ENCODE measurements around the gene LHX2. TPM values are rescaled to one million over a fixed set of nuclear protein-coding genes. Genes with fewer than 3 reads are reported as not detected.

The LHX2 gene
- total RNA-seq, 3 donors from 2014 or later: not detected

- Histone ChIP-seq H3K4me3 (no peak overlapping the region), H3K36me3 (ENCODE audit: low read depth) (no peaks in the 10 kb centered on the region), H3K9me3 (no peaks in the 10 kb centered on the region), H3K4me1 (ENCODE audit: low read depth) (peaks cover 24% of the 10 kb centered on the region)
- ATAC-seq: no peak
- DNase-seq: no peak
- TF ChIP-seq, protein P1, sequence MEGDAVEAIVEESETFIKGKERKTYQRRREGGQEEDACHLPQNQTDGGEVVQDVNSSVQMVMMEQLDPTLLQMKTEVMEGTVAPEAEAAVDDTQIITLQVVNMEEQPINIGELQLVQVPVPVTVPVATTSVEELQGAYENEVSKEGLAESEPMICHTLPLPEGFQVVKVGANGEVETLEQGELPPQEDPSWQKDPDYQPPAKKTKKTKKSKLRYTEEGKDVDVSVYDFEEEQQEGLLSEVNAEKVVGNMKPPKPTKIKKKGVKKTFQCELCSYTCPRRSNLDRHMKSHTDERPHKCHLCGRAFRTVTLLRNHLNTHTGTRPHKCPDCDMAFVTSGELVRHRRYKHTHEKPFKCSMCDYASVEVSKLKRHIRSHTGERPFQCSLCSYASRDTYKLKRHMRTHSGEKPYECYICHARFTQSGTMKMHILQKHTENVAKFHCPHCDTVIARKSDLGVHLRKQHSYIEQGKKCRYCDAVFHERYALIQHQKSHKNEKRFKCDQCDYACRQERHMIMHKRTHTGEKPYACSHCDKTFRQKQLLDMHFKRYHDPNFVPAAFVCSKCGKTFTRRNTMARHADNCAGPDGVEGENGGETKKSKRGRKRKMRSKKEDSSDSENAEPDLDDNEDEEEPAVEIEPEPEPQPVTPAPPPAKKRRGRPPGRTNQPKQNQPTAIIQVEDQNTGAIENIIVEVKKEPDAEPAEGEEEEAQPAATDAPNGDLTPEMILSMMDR (IDR thresholded peaks at IDR 0.05): no peak
- intact Hi-C loops (cut with DNase I, micrococcal nuclease): no loop called here
Observed at GRCh38 chr9:124017051-124017928, 5.7 kb downstream of the LHX2 start.

DNA sequence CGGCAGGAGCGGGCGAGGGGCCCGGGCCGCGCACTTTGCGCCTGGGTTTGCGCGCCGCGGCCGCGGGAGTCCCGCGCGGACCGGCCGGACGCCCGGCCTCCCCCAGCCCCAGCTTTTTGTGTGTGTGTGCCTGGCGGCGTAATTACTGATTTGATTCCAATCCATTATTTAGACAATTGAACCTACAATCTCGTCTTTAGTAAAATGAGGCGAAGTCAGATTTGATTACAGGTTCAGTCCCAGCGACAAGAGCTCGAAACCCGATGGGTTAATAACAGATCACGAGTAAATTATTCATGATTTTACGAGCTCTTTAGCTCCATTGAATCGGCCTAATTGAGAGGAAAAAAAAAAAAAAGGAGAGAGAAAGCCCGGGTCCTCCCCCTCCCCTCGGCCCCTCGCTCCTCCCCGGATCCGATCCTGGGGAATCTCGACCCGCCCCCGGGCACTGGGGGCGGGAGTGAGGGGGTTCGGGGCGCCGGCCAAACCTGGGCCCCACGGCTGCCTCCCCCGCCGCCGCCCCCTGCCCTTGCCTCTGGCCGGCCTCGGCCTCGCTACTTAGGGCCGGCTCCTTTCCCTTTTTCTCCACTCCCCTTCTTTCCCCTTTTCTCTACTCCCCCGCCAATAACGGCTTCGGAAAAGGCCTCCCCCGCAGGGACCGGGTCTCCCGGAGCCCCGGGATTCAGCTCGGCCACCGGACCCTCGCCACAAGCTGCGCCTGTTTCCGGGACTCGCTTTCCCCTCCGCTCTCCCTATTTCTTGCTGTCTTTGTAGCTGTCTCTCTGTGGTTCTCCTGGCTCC is 6.6 kb downstream of the LHX2 start:
- TF ChIP-seq, protein P1 (IDR thresholded peaks at IDR 0.05): no peak
- no peak for DNase-seq
- ATAC-seq: no peak
- Histone ChIP-seq H3K9me3 (no peaks in the 10 kb centered on the region), H3K36me3 (ENCODE audit: low read depth) (no peaks in the 10 kb centered on the region), H3K4me3 (no peak overlapping the region), H3K4me1 (ENCODE audit: low read depth) (peaks cover 16% of the 10 kb centered on the region)
- intact Hi-C loops (cut with DNase I, micrococcal nuclease): no loop called here

- TF ChIP-seq, protein P1 (IDR thresholded peaks at IDR 0.05): no peak
- no peak for DNase-seq
- Histone ChIP-seq H3K36me3 (ENCODE audit: low read depth) (no peaks in the 10 kb centered on the region), H3K4me3 (no peak overlapping the region), H3K9me3 (no peaks in the 10 kb centered on the region), H3K4me1 (ENCODE audit: low read depth) (peaks cover 16% of the 10 kb centered on the region)
- intact Hi-C loops (cut with DNase I, micrococcal nuclease): no loop called here
- ATAC-seq: no peak
Observed at GRCh38 chr9:124018730-124019697, 7.4 kb downstream of the LHX2 start.

- ATAC-seq: no peak
- Histone ChIP-seq H3K4me1 (ENCODE audit: low read depth) (peaks cover 16% of the 10 kb centered on the region), H3K4me3 (no peak overlapping the region), H3K9me3 (no peaks in the 10 kb centered on the region), H3K36me3 (ENCODE audit: low read depth) (no peaks in the 10 kb centered on the region)
- TF ChIP-seq, protein P1 (IDR thresholded peaks at IDR 0.05): no peak
- DNase-seq: no peak
- intact Hi-C loops (cut with DNase I, micrococcal nuclease): no loop called here
Observed at GRCh38 chr9:124019771-124020519, 8.4 kb downstream of the LHX2 start.

Measured in mucosa of descending colon (tissue), 3 donors.